GM12865 (cell line): ENCODE results near the gene CFAP100.

Experiments used
- DNase-seq: peaks from one replicate; pipeline ENCODE4 v3.0.0; 2010; ENCODE audit warnings: low read depth
- H3K4me3 ChIP-seq: 2 replicates; pipeline ENCODE4 v1.5.1; 2011; ENCODE audit warnings: mild to moderate bottlenecking, low read depth, low read length, control low read depth
- CTCF ChIP-seq: IDR thresholded peaks from 2 replicates; pipeline ENCODE4 v1.5.1; 2011; ENCODE audit warnings: low read length, control low read depth, low read depth, inconsistent platforms; ENCODE audit not compliant: insufficient read depth; ENCODE audit errors: missing control alignments

Gene CFAP100

DNA sequence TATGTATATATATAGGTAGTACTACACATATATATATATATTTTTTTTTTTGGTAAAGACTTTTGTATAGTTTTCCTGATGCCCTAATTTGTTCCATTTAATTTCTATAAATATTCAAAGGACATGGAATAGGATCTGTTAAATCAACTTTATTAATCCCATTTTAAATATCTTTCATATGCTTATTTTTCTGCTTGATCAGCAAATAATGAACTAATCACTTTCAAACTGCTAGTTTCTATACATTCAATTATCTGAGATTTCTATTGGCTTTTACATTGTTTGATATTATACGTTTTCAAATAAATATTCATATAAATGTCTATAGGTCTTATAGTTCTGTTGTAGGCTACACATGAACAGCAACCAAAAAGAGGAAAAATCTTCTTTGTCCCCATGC, 59.3 kb downstream of the CFAP100 start:
- TF ChIP-seq CTCF: no peak
- H3K4me3 ChIP-seq: no peak overlapping the region
- DNase-seq: no peak

DNA sequence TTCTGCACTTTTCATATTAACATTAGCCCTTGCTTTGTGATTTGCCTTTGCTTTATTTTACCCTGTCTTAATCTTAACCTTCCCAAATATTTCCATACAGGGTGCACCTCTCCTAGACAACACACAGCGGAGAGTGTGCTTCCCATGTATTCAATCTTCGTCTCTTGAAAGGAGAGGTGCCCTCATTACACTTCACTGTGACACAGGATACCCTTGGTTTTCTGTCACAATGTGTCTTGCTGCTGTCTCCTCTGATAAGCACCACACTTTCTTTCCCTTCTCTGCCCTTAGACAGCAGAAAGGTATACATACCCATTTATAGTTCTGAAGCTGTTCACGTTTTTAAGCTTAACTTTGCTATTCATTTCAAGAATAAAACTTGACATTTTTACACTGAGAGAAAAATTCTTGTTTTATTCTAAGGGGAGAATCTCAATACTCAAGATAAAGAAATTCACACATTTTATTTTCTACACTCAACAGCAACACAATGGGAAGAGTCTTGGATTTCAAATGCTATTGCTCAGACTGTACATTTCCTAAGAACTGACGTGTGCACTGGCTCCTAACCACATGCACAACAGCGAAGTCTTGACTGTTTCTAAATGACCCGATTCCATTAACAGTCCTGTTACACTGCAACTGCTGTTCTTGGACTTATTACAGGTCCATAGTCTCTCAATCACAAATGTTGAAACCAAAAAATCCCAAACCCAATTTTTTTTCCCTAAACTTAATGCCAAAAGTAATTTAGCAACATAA, 59.9 kb downstream of the CFAP100 start:
- no peak for TF ChIP-seq CTCF
- DNase-seq: no peak
- H3K4me3 ChIP-seq: no peak overlapping the region

DNA sequence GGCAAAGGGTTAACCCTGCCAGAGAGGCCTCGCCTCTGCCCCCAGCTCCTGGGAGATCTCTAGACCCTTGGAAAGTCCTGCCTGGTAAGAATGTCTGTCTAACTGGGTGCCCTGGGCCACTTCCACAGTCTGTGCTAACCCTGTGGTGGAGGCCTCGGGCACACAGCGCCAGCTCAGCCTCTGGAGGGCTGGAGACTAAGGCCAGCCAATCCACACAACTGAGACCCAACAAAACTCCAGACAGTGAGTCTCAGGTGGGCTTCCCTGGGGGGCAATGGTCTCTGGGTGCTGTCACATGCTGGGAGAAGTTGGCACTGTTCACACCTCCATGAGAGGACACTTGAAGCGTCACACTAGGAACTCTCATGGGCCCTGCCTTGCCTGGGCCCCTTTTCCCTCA, 61.5 kb downstream of the CFAP100 start:
- no peak for DNase-seq
- H3K4me3 ChIP-seq: no peak overlapping the region
- no peak for TF ChIP-seq CTCF

GRCh38 chr3:126456766-126457388, 62.2 kb downstream of the CFAP100 start:
- H3K4me3 ChIP-seq: no peak overlapping the region
- no peak for TF ChIP-seq CTCF
- no peak for DNase-seq

DNA sequence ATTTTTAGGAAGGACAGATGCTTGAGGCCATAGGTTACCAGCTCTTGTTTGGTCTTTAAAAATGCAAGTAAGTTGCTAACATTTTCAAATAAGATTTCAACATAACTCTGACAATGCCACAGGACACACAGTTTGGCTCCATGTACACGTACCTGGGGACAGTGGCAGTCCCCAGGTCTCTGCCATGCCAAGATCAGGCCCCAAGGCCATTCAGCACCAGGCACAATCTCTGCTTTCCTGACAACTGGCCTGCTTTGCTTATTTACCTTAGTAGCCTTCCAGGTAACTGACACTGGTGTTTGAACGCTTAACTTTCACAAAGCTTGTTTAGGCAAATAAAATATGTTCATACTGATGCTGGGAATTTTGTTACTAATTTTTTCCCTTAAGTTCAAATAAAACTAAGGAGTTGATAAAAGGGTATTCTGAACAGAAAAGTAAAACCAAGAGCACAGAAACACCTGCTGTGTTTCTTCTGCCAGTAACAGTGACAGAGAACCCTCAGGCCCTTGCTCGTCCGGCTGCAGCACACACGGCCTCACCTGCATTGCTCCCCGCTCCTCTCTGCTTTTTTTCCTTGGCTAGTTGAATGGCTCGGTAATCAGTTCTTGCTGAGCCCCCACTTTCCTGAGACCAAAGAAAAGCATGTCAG, 64.5 kb downstream of the CFAP100 start:
- TF ChIP-seq CTCF: no peak
- no peak for DNase-seq

GRCh38 chr3:126459763-126460127, 65.0 kb downstream of the CFAP100 start:
- TF ChIP-seq CTCF: no peak
- H3K4me3 ChIP-seq: no peak overlapping the region
- no peak for DNase-seq

More for the DNA sequence above, 64.5 kb downstream of the CFAP100 start:
- no peak overlapping the region for H3K4me3 ChIP-seq
